ENCODE data around the gene TMEM120A.
"Not testable (repeated sequence)": the region's sequence is repeated elsewhere in the genome, so short reads cannot be mapped to it uniquely, and the experiment has no call there.

The TMEM120A gene

DNA sequence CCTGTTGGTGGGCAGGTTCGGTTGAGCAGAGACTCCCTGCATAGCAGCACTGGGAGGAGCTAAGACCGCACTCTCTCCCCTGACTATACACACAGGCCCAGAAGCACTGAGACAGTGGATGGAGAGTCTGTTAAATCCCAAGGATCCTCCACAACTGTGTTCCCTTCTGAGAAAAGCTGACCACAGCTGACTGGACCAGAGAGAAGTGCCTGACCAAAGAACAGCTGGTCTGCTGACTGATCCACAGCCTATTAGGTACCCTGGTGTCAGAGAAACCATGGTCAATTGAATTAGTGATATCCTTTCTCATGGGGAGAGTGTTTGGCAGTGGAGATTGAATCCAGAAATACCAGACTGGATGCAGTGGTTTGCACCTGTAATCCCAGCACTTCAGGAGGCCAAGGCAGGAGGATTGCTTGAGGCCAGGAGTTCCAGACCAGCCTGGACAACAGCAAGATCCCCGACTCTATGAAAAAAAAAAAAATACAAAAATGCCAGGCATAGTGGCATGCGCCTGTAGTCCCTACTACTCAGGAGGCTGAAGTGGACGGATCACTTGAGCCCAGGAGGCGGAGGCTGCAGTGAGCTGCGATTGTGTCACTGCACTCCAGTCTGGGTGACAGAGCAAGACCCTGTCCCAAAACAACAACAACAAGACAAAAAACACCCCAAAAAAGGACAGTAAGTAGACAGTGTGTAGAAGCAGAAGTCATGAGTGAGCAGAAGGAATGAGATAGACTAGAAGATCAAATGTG is 27.8 kb upstream of the TMEM120A start:
- CTCF ChIA-PET: interaction anchor here (1.6 to 8.2 kb wide), 7 partner anchors 8 to 157 kb away, joined by 3 to 193 read pairs (median 48); no protein-coding TSS in a partner anchor
- POLR2A ChIA-PET: interaction anchor here (0.5 kb wide), 1 partner anchor 276 kb away, joined by 4 read pairs; no protein-coding TSS in a partner anchor
- no peak for TF ChIP-seq CTCF (IDR thresholded peaks at IDR 0.05; ENCODE audit: control extremely low read depth, extremely low read depth, low read depth, missing control alignments)

GRCh38 chr7:76020031-76020714 is 25.8 kb upstream of the TMEM120A start:
- peak; percentile 79 for DNase-seq (ENCODE audit: extremely low spot score)
- POLR2A ChIA-PET: interaction anchor here (0.8 kb wide), 1 partner anchor 17 kb away, joined by 3 read pairs; no protein-coding TSS in a partner anchor
- CTCF ChIA-PET: interaction anchor here (0.6 to 8.2 kb wide), 55 partner anchors 11 to 481 kb away, joined by 3 to 193 read pairs (median 5); partner anchors contain the start of genes POR, RHBDD2 and TMEM120A

More for the DNA sequence above, 27.8 kb upstream of the TMEM120A start:
- no peak for DNase-seq (ENCODE audit: extremely low spot score)

DNA sequence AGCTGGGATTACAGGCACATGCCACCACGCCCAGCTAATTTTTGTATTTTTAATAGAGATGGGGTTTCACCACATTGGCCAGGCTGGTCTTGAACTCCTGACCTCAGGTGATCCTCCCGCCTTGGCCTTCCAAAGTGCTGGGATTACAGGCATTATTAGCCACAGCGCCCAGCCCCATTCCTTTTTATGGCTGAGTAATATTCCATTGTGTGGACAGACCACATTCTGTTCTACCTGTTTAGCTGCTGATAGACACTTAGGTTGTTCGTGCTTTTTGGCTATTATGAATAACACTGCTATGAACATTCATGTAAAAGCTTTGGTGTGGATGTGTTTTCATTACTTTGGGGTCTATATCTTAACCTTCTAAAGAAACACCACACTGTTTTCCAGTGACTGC is 24.1 kb upstream of the TMEM120A start:
- CTCF ChIA-PET: interaction anchor here (4.4 to 8.2 kb wide), 3 partner anchors 9 to 153 kb away, joined by 56 to 193 read pairs (median 73); no protein-coding TSS in a partner anchor
- DNase-seq (ENCODE audit: extremely low spot score); POLR2A ChIA-PET: not testable (repeated sequence)

More at GRCh38 chr7:76020031-76020714, 25.8 kb upstream of the TMEM120A start:
- peak; percentile 82 for TF ChIP-seq CTCF (IDR thresholded peaks at IDR 0.05; ENCODE audit: control extremely low read depth, extremely low read depth, low read depth, missing control alignments)

GRCh38 chr7:76016191-76016947 is 22.0 kb upstream of the TMEM120A start:
- TF ChIP-seq CTCF (IDR thresholded peaks at IDR 0.05; ENCODE audit: control extremely low read depth, extremely low read depth, low read depth, missing control alignments): no peak
- CTCF ChIA-PET: interaction anchor here (8.2 kb wide), 1 partner anchor 151 kb away, joined by 193 read pairs; no protein-coding TSS in a partner anchor
- POLR2A ChIA-PET: no interaction called here
- no peak for DNase-seq (ENCODE audit: extremely low spot score)

- no peak for DNase-seq (ENCODE audit: extremely low spot score)
- TF ChIP-seq CTCF (IDR thresholded peaks at IDR 0.05; ENCODE audit: control extremely low read depth, extremely low read depth, low read depth, missing control alignments): no peak
- POLR2A ChIA-PET: no interaction called here
Observed at GRCh38 chr7:76011442-76011861, 17.1 kb upstream of the TMEM120A start.

GRCh38 chr7:76009672-76010600 is 15.5 kb upstream of the TMEM120A start:
- ChIA-PET CTCF (interaction anchor here (0.7 to 7.7 kb wide), 6 partner anchors 12 to 143 kb away, joined by 3 to 73 read pairs (median 4); no protein-coding TSS in a partner anchor), POLR2A (interaction anchor here (0.5 kb wide), 1 partner anchor 16 kb away, joined by 3 read pairs; no protein-coding TSS in a partner anchor)
- TF ChIP-seq CTCF (IDR thresholded peaks at IDR 0.05; ENCODE audit: control extremely low read depth, extremely low read depth, low read depth, missing control alignments): no peak
- DNase-seq (ENCODE audit: extremely low spot score): no peak

More at GRCh38 chr7:76011442-76011861, 17.1 kb upstream of the TMEM120A start:
- CTCF ChIA-PET: interaction anchor here (1.9 to 7.7 kb wide), 2 partner anchors 10 to 13 kb away, joined by 5 to 73 read pairs; no protein-coding TSS in a partner anchor

All from GM10248 (cell line).